Endometrial microvascular endothelial cells (primary cell): ENCODE measurements around the gene UQCRH. TPM values are rescaled to one million over a fixed set of nuclear protein-coding genes. Genes with fewer than 3 reads are reported as not detected.
"Not testable (repeated sequence)": the region's sequence is repeated elsewhere in the genome, so short reads cannot be mapped to it uniquely, and the experiment has no call there.

Experiments used
- in situ Hi-C: cut with HindIII; loops from 2 replicates; pipeline ENCODE4 v1.10.0; 2017; ENCODE audit warnings: low sequenced_read_pairs, low pct_unique_long_range_greater_than_20kb; ENCODE audit errors: inconsistent ontology term
- total RNA-seq: library from RNA; depleted of rRNA; stranded (reverse); fragments of >200 nt; gene quantifications from one replicate; pipeline ENCODE4 v1.2.3, GENCODE V29; 2015; ENCODE audit errors: inconsistent ontology term

Gene UQCRH
- total RNA-seq, 1 donor from 2014 or later: 478 TPM

- in situ Hi-C loops: no loop called here
These were observed 8.2 kb upstream of the UQCRH start for GRCh38 chr1:46295306-46295705.

GRCh38 chr1:46298387-46298786, 5.1 kb upstream of the UQCRH start:
- in situ Hi-C loops: no loop called here

- in situ Hi-C loops: no loop called here
These were observed 2.7 kb upstream of the UQCRH start for GRCh38 chr1:46300673-46301405.

- in situ Hi-C loops: no loop called here
These were observed 2.1 kb upstream of the UQCRH start for GRCh38 chr1:46301406-46301807.

GRCh38 chr1:46301808-46302640, 1.5 kb upstream of the UQCRH start:
- in situ Hi-C loops: no loop called here

- in situ Hi-C loops: no loop called here
These were observed 859 bp upstream of the UQCRH start for GRCh38 chr1:46302641-46303037.

GRCh38 chr1:46303872-46304326, 401 bp downstream of the UQCRH start:
- in situ Hi-C loops: no loop called here

- in situ Hi-C loops: no loop called here
These were observed 2.6 kb downstream of the UQCRH start for GRCh38 chr1:46306159-46306530.

GRCh38 chr1:46309401-46310159, 6.1 kb downstream of the UQCRH start:
- in situ Hi-C loops: no loop called here

- in situ Hi-C loops: no loop called here
These were observed 6.8 kb downstream of the UQCRH start for GRCh38 chr1:46310321-46310720.

GRCh38 chr1:46315669-46316403, 12.3 kb downstream of the UQCRH start:
- in situ Hi-C loops: no loop called here

- in situ Hi-C loops: no loop called here
These were observed 13.8 kb downstream of the UQCRH start for GRCh38 chr1:46317323-46317722.

GRCh38 chr1:46319301-46319700, 15.8 kb downstream of the UQCRH start:
- in situ Hi-C loops: not testable (repeated sequence)

- in situ Hi-C loops: not testable (repeated sequence)
These were observed 16.7 kb downstream of the UQCRH start for GRCh38 chr1:46319960-46320914.

GRCh38 chr1:46322191-46322590, 18.7 kb downstream of the UQCRH start:
- in situ Hi-C loops: not testable (repeated sequence)

- in situ Hi-C loops: not testable (repeated sequence)
These were observed 22.0 kb downstream of the UQCRH start for GRCh38 chr1:46325285-46326076.

- in situ Hi-C loops: not testable (repeated sequence)
These were observed 24.7 kb downstream of the UQCRH start for GRCh38 chr1:46328182-46328581.
